OCI-M1 (cell line): ENCODE measurements around the gene SLC17A3.

Source experiments
- DNase-seq: peaks from one replicate; lab custom pipeline; 2025; lab: John Stamatoyannopoulos, UW

Gene SLC17A3

DNA sequence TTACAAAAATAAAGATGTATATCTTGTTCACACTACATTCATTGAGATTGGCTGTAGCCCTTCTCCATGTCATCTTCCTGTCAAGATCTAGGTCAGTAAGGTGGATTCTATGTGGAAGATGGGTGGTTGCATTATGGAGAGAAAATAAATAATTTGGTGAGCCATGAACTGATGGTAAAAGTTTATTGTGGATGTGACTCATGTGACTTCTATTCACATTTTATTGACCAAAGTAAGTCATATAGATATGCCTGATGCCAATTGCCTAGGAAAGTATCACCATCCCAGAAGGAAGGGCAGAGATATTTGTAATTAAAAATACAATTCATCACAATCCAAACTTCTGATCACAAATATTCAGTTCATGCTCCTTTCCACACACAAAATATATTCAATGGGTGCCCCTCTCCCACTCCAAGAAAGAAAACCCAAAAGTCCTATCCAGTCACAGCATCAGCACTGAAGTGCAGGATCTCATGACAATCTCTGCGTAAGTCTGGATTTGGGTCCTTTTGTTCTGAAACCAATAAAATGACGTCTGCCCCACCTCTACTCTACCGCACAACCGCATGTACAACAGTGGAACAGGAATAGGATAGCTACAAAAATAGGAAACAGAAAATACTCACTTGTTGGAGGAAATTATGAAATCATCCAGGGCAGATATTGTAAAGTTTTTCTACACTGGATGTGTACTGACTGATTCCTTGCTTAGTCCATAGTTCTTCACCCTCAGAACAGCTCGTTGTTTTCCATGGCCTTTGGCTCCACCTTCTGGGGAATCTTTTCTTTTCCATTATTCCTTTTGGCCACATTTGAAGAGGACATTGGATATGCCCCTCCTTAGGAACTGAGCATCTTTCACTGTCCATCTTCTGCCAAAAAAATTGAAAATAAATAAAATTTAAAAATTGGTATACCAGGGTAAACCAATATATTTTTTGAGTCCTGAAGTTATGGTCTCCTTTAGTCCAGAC, 16.1 kb upstream of the SLC17A3 start:
- DNase-seq: peak; percentile 83

GRCh38 chr6:25888626-25889025, 14.6 kb upstream of the SLC17A3 start:
- DNase-seq: no peak

- no peak for DNase-seq
Measured at GRCh38 chr6:25886066-25886465, 12.0 kb upstream of the SLC17A3 start.

DNA sequence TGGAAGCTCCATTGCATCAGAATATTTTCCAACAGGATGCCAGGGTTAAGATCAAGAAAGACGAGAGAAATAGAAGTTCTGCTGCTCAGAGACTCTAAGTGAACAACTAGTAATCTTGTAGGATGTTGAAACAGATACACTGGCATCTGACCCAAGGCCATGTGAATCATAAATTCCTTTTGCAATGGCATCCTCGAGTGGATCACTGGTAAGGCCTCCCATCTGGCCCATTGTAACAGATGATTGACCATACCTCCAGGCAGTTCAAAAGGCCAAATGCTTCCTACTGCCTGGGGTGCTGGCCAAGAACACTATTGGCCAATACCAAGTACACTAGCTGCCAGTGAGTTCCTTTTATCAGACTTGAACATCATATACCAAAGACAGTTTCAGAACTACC, 9.9 kb upstream of the SLC17A3 start:
- DNase-seq: peak; percentile 43

GRCh38 chr6:25883536-25883935, 9.5 kb upstream of the SLC17A3 start:
- no peak for DNase-seq

- DNase-seq: no peak
Measured at GRCh38 chr6:25882051-25882496, 8.0 kb upstream of the SLC17A3 start.

- no peak for DNase-seq
Measured at GRCh38 chr6:25880601-25881000, 6.6 kb upstream of the SLC17A3 start.

- no peak for DNase-seq
Measured at GRCh38 chr6:25878721-25879322, 4.8 kb upstream of the SLC17A3 start.

- peak; percentile 59 for DNase-seq
Measured at GRCh38 chr6:25875926-25876602, 2.0 kb upstream of the SLC17A3 start.

GRCh38 chr6:25875563-25875905, 1.5 kb upstream of the SLC17A3 start:
- DNase-seq: peak; percentile 53

DNA sequence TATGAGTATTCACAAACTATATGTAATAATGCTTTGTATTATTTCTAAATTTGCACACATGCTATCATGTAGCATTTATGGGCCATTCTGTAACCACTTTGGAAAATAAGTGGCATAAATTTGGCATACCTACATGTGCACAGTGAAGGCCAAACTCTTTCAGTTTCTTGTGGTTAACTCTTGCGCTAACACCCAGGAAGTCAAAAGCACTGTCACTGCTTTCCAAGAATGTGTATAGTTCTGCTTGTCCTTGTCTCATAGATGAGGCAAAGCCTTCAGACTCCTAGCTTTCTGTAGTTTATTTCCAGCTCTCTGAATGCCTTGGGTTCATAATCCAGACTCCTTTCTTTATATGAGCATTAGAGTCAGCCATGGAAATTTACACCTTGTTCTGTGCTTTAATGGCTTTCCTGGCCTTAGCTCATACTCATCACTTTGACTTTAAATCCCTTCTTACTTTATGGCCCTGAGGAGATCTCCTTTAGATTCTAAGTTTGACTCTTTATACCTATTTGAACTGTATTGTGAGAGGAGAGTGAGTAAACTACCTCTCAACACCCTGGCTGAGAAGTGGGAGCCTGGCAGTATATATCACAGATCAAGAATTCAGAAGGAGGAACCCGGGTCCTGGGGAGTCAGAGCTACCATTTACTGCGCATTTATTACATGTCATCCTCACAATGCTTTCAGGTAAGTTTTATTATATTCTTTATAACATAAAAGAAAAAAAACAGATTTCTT, 949 bp upstream of the SLC17A3 start:
- peak; percentile 84 for DNase-seq

DNA sequence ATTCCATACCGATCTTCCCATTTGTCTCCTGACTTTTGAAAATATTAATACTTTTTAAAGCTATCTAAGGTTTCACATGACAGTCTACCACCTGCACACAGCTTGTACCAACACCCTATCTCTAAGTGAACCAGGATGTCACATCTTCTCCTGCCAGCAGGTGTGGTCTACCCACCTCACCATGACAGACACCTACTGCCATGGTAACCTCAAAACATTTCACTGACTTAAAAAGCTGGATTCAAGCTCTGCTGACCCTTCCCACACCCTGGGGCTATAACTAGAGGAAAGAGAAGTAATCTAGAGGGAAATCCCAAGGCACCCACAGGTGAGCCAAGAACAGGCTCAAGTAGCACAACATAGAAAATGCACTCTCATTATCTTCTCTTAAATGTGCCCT, 1.2 kb downstream of the SLC17A3 start:
- no peak for DNase-seq

DNA sequence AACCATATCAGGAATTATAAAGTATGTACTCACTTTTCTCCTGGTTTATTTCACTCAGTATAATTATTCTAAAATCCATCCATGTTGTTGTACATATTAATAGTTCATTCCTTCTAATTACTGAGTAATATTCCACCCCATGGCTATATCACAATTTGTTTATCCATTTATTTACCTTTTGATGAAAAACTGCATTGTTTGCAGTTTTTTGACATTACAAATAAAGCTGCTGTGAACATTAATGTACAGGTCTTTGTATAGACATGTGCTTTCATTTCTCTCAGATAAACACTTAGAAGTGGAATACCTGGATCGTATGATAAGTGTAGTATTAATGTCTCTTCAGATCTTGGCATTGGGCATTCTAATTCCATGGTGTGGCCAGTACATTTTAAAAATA, 4.2 kb downstream of the SLC17A3 start:
- no peak for DNase-seq

- DNase-seq: no peak
Measured at GRCh38 chr6:25868436-25869183, 5.4 kb downstream of the SLC17A3 start.

DNA sequence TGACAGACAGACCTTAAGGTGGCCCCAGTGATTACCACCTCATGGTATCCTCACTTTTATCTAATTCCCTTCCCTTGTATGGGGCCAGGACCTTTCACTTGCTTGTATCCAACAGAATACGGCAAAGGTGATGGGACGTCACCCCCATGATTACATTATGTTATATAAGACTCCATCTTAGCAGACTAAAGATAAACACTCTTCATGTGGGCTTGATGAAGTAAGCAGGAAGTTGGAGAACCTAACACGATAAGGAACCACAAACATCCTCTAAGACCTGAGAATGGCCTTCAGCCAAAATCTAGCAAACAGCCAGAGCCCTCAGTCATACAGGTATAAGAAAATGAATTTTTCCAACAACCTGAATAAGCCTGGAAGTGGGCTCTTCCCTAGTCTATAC, 8.0 kb downstream of the SLC17A3 start:
- peak; percentile 91 for DNase-seq

DNA sequence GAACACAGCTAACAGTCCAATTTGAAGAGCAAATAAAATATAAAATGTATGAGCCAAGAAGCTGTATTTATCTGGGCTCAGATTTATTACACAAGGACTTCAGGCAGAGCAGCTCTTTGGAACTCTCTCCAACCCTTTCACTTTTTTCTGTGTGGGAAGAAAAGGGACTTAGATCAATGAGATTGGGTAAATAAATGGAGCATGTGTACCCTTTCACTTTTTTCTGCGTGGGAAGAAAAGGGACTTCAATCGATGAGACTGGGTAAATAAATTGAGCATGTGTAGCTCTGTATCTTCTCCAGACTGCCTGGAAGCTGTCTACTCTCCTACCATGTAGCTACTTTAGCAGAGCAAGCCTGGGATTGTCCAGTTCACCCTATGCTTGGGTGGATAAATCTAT, 10.7 kb downstream of the SLC17A3 start:
- DNase-seq: no peak

- no peak for DNase-seq
Measured at GRCh38 chr6:25862199-25862598, 11.8 kb downstream of the SLC17A3 start.

- no peak for DNase-seq
Measured at GRCh38 chr6:25852756-25853155, 21.3 kb downstream of the SLC17A3 start.

DNA sequence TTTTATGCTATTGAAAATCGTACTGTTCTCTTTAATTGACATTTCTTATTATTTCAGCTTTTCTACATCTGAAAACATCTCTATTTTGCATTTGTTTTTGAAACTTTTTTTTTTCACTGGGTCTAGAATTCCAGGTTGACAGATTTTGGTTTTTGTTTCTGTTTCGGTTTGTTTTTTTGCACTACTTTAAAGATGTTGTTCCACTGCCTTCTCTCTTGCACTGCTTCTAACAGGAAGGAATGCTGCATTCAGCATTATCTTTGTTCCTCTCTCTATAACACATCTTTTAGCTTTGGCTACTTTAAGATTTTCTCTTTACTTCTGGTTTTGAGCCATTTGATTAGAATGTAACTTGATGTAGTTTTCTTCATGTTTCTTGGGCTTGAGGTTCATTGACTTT, 22.1 kb downstream of the SLC17A3 start:
- peak; percentile 70 for DNase-seq

DNA sequence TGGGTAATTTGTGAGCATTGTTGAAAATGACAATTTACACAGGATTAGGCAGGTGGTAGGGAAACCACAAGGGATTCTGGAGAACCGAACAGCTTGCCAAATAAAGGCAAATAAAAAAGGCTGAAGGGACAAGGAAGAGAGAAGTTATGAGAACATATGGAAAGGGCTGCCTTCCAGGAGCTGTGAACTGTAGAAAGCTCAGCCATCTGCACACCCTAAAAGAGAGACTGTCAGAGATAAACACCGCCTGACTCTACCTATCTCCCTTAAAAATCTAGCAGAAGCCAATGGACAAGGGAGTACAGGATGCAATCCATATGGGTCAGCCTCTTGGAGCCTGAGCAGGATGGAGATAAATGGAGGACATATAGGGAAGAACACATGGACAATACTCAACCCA, 29.5 kb downstream of the SLC17A3 start:
- no peak for DNase-seq

GRCh38 chr6:25842526-25842925, 31.5 kb downstream of the SLC17A3 start:
- DNase-seq: no peak
